ENCODE data around the gene PVALEF. TPM values are rescaled to one million over a fixed set of nuclear protein-coding genes. Genes with fewer than 3 reads are reported as not detected.
"Not testable (repeated sequence)": the region's sequence is repeated elsewhere in the genome, so short reads cannot be mapped to it uniquely, and the experiment has no call there.

PVALEF gene
- polyA plus RNA-seq, 1 donor = 0.72 TPM

DNA sequence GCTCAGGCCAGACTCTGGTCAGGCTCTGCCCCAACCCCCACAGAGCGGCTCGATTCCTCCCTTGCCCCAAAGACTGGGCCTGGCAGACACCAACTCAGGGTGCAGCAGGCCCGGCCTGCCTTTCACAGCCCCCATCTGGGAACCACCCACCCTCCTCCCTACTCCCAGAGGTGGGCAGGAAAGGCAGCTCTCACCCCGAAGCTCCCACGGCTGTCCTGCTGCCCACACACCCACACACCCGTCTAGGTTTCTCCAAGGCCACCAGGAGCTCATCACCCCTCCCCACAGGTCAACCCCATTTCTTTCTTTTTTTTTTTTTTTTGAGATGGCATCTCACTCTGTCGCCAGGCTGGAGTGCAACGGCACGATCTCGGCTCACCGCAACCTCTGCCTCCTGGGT, 53.7 kb downstream of the PVALEF start:
- DNase-seq (ENCODE audit: low read depth) = no peak

DNA sequence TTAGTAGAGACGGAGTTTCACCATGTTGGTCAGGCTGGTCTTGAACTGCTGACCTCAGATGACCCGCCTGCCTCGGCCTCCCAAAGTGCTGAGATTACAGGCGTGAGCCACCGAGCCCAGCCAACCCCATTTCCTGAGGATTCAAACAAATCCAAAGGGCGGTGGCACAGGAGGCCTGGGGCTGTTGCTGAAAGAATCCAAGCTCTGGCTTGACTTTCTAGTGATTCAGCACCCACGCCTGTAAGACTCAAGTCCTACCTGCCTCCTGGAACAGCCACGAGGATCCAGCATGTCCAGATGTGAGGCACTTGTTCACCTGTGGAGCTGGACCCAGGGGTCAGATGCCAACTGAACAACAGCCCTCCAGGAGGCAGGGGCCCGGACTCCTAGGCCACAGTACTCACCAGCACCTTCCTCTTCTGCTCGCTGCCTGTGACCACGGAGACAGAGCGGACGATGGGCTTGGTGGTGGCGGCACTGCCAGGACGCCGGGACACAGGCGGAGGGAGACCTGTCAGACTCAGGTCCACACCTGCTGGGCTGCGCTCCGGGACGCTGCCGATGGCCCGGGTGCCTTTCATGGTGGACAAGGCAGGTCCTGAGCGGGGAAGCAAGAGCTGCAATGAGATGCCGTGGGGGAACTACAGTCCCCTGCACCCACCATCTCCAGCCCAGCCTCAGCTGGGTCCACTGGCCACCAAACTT, 54.3 kb downstream of the PVALEF start:
- DNase-seq (ENCODE audit: low read depth) = no peak

DNA sequence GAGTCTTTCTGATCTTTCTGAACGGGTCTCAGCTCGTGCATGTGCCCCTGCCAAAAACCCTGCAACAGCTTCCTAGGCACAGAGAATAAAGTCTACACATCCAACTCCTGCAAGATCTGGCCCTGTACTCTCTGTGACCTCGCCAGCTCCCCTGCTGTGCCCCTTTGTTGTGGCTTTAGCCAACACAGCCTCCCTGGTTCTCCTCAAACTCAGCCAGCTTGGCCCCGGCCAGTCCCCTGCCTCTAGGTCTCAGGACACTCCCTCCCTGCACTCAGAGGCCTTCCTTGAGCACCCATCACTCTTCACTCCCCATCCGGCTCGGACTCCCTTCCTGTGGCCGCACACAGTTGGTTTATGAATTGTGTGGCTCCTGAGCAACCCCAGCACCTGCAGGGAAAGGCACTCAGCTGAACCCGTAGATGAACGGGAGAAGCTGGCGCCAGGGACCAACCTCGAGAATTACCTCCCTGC, 56.1 kb downstream of the PVALEF start:
- DNase-seq (ENCODE audit: low read depth) = no peak

DNA sequence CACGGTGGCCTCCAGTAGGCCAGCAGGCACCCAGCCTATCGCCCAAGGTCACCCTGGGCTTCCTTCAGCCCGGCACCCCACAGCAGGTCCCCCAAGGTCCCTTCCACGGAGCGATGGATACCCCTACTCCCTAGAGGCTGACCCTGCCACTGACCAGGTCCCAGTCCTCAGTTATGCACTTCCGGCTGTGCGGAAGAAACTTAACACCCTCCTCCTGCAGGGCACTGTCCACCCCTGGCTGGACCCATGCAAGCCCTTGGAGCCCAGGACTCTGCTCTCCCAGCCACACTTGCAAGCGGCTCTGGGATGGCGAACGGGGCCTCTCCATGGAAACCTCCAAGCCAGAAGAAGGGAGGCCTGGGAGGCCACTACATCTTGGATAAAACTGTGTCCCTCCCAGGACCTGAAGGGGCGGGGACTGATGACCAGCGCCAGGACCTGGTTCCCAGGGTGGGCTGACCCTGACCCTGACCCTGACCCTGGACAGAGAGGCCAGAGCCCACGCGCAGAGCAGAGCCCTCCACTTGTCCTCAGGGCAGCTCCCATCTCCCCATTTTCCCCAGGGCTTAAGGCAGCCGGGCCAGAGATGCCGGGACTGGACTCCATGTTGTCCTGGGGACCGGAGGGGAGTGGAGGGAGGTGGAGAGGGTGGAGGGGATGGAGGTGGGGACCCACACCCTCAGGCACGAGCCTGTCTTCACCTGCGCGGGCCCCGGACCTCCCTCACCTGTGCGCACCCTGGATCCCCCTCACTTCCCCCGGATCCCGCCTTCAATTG, 56.7 kb downstream of the PVALEF start:
- no peak for DNase-seq (ENCODE audit: low read depth)

DNA sequence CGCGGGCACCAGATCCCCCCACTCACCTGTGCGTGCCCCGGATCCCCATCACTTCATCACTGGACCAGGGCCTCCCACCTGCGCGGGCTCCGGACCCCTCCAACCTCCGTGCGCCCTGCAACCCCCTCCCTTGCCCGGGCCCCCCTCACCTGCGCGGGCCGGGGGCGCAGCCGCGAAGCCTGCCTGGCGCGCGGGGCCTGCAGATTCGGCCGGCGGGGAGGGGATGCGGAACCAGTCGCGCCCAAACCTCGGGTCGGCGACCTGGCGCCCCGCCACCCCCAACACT, 57.3 kb downstream of the PVALEF start:
- no peak for DNase-seq (ENCODE audit: low read depth)

DNA sequence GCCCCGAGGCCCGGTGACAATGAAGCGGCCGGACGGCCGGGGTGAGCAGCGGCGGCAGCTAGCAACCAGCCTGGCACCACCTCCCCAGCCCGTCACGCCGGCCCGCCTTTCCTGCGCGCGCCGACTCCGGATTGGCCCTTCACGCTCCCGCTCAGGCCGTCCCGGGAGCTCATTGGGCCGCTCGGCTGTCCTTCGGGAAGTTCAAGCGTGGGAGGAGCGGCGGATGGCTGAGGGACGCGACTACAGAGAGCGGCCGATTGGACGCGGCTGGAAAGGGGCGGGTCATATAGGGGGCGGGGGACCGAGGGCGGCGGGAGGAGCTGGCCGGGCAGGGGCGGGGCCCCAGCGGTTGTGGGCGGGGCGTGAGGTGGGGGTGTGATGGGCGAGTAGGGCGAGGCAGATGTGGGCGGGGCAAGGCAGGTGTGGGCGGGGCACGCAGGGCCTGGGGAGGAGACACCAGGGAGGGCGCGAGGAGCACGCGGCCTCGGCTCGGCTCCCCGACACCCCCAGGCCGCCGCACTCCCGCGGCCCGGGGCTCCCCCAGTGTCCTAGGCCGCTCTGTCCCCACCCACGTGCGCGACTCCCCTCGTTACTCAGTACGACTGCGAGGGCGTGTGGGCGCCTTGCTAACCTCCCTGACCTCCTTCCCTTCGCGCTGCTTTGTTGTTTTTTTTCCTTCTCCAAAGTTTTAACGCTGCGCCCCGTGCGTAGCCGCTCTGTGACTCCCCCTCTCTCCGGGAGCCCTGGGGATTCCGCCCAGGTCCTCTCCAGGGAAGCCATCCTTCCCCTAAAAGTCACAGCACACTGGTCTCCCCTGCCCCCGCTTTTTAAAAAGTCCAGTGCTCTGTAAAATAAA, 57.8 kb downstream of the PVALEF start, which contains the start of gene CEP131:
CEP131 (minus strand) TSS at position 60 of the 856 bp plus-strand sequence. CDS start 2,909 bp downstream, outside the sequence.
- DNase-seq (ENCODE audit: low read depth) = peak; percentile 84

DNA sequence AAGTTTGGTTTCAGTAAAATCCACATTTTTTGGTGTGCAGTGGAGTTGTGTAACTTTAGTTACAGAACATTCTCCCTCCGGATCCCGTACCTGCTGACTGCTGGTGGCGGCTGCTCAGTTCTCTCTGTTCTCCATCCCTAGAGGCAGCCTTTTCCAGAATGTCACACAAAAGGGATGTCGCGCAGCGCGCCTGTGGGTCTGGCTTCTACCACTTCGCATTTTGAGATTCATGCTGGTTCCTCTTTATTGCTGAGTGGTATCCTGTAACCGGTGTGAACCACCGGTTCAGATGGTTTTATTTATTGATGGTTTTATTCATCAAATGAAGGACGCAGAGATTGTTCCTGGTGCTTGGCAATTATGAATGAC, 58.4 kb downstream of the PVALEF start:
- DNase-seq (ENCODE audit: low read depth) = no peak

DNA sequence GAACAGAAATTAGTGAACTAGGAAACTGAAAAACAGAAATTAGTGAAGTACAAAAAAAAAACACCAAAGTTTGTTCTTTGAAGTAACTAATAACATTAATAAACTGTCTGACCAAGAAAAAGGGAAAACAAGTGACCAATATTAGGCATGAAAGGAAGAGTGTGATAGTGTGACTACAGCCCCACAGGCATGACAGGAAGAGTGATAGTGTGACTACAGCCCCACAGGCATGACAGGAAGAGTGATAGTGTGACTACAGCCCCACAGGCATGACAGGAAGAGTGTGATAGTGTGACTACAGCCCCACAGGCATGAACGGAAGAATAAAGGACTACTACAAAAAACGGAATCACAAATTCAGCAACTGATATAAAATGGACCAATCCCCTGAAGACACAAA, 62.3 kb downstream of the PVALEF start:
- not testable (repeated sequence) for DNase-seq (ENCODE audit: low read depth)

DNA sequence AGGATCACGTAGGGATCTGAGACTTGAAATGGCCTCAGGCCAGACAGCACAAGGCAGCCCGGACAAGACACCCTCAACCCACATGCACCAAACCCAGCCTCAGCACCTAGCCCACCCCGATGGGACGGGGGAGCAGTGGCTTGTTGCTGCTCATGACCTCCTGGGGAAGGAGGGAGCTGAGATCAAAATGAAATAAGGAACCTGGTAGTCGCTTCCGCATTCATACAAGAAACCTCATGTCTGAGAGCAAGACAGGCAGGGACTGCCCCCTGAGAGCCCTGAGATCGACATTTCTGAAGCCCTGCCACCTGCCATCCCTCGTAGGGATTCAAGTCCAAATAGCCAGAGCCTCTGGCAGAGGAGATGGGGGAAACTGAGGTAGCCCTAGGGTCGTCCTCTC, 63.1 kb downstream of the PVALEF start:
- no peak for DNase-seq (ENCODE audit: low read depth)

DNA sequence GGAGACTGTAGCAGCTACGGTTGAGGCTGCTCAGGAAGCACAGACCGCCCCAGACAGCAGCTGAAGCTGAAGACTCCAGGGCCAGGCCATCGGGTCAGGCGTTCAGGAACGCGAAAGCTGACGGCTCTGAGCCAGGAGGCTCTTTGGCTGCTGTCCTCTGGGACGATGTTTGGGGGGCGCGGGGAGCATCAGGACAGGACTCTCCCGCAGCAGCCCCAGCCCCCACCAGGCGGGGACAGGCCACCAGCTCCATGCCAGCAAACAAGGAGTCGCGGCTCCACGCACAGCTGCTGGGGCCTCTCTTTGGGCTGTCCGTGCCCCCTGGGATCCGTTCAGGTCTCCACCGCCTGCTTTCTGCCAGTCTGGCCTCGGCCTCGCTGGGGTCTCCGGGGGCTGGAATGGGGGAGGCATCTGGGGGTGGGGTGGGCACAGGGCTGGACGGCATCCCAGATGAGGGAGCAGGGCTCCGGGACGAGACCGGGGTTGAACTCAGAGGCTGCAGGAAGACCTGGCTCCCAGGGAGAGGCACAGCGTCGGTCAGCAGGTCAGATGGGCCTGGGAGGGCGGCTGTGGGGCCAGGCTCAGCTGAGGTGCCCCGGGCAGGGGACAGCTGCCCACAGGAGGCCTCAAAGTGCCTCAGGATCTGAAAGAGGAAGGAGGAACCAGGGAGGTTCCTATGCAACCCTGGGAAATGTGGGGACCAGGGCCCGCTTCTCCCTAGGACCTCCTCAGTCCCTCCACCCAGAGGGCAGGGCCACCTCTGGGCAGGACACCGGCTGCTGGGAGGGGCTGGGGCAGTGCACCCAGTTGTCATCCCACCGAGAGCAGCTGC, 63.7 kb downstream of the PVALEF start:
- no peak for DNase-seq (ENCODE audit: low read depth)

DNA sequence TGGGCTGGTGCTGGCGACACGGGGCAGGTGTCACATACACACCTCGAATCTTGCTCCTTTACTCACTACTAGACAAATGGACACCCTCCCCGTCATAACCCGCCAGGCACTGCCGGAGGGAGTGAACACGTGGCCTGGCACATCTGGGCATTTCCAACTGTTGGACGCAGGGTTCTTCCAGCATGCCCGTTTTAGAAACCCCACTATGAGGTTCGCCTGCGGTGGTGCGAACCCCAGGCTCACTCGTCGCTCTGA, 64.3 kb downstream of the PVALEF start:
- DNase-seq (ENCODE audit: low read depth) = no peak

DNA sequence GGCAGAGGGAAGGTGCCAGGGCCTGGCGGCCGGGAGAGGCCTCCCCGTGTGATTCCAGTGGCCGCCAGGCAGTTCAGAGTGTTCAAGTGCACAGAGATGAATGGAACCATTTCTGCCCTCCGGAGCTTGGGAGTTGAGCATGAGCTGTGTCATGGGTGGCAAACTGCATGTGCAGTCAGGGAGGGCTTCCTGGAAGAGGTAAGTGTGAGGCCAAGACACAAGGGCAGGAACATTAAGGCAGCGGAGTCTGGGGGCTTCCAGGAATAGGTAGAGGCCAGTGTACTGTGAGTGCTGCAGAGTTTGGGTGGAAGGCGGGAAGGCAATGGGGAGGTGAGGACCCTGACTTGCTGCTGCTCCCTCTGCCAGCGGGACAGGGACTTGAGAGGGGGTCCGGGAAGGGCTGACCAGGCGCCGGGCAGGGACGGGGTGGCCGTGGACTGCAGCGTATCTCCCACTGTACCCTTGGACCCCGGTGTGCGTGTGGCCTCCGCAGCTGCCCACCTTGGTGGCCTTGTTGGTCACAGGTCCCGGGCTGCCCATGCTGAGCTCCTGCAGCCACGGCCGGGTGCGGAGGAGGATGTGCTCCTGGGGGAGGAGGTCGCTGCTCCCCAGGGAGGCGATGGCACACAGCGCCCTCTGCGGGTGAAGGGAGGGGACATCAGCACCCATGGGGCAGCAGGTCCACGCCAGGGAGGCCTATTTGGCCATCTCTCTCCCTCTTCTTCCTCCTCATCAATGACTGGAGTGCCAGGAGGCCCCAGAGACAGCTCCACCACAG, 64.9 kb downstream of the PVALEF start:
- DNase-seq (ENCODE audit: low read depth) = no peak

DNA sequence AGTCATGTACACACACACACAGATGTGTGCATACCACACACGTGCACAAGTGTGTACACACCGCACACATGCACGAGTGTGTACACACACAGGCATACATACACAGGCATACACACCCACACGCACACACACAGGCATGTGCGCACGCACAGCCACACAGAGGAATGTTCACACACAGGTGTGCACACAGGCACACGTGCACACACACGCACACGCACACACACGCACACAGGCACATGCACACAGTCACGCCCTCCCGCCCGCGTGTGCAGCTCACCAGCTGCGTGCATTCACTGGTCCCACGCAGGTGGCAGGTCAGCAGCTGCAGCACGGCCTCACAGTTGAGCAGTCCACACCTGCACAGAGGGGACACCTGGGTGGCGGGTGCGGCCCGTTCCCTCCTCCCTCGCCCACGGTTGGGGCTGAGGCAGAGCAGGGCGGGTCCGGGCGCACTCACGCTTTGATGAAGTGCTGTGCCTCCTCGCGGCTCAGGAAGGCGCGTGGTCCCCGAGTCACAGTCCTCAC, 65.9 kb downstream of the PVALEF start:
- no peak for DNase-seq (ENCODE audit: low read depth)

DNA sequence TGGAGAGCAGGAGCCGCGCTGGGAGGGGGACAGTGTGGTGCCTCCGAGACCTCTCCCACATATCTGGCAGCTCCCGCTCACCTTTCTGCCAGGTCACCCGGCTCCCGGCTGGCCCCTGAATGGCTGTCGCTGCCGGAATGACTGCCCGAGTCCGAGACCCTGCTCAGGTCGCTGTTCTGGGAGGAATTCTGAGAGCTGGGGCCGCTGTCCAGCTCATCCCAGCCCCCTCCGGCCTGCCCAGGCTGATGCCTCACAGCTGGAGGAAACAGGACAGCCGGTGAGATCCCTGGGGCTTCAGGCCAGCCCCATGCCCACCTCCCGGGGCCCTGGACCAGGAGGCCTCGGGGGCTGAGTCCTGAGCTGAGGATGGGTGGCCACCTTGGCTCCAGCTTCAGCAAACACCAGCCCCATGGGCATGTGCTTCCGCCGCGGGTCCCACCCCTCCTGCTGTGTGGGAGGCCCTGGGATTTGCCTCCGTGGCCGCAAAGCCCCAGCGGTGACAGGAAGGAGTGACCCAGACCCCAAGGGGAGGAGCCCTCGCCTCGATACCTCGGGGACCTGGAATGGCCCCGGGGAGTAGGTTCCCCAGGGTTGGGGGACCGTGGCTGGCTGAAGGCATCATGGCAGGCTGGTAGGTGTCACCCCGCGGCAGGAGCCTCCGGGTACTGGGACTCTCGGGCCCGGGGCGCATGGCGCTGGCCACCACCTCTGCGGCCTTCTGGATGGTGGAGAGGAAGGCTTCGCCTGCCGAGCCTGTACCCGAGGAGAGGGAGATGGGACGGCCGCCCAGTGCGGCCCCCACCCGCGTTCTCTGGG, 66.7 kb downstream of the PVALEF start:
- DNase-seq (ENCODE audit: low read depth) = no peak

Other genes starting within 250 kb of the PVALEF start
- 25.2 TPM for gene CHMP6, start 173.7 kb upstream of the PVALEF start, polyA plus RNA-seq (ENCODE audit: insufficient read length)
- gene BAIAP2, start 130.4 kb upstream of the PVALEF start, polyA plus RNA-seq (ENCODE audit: insufficient read length) = 15.4 TPM
- gene AATK, start 714 bp downstream of the PVALEF start, polyA plus RNA-seq (ENCODE audit: insufficient read length) = 10.7 TPM
- 9.4 TPM for gene CEP131, start 57.5 kb downstream of the PVALEF start, polyA plus RNA-seq (ENCODE audit: insufficient read length)
- gene TEPSIN, start 73.5 kb downstream of the PVALEF start, polyA plus RNA-seq (ENCODE audit: insufficient read length) = 15.5 TPM
- gene NDUFAF8, start 73.8 kb downstream of the PVALEF start, polyA plus RNA-seq (ENCODE audit: insufficient read length) = 39.2 TPM
- gene SLC38A10, start 129.8 kb downstream of the PVALEF start, polyA plus RNA-seq (ENCODE audit: insufficient read length) = 52.9 TPM
- 10.8 TPM for gene BAHCC1, start 229.9 kb downstream of the PVALEF start, polyA plus RNA-seq (ENCODE audit: insufficient read length)

All from forelimb muscle (tissue), 1 donor.